KMS-11 (cell line): Measurements from ENCODE around the gene ABHD14A.

Experiments used
- H2AFZ ChIP-seq: fragments of 200-600 bp; sonication (generic); 2 replicates; pipeline ENCODE4 v1.6.1; 2016; ENCODE audit warnings: antibody characterized with exemption, mixed run types, low read depth
- H3K27ac ChIP-seq: fragments of 200-600 bp; sonication (generic); 2 replicates; pipeline ENCODE4 v1.6.1; 2016; ENCODE audit warnings: mild to moderate bottlenecking, mixed run types
- H3K27me3 ChIP-seq: fragments of 200-600 bp; sonication (generic); 2 replicates; pipeline ENCODE4 v1.6.1; 2017; ENCODE audit warnings: mild to moderate bottlenecking, low read depth, mixed run types, moderate library complexity; ENCODE audit not compliant: insufficient read depth
- H3K36me3 ChIP-seq: fragments of 200-600 bp; sonication (generic); 2 replicates; pipeline ENCODE4 v1.6.1; 2017; ENCODE audit warnings: mild to moderate bottlenecking, mixed run types; ENCODE audit not compliant: insufficient read depth
- H3K4me1 ChIP-seq: fragments of 200-600 bp; sonication (generic); 2 replicates; pipeline ENCODE4 v1.6.1; 2016; ENCODE audit warnings: mild to moderate bottlenecking, low read depth, mixed run types; ENCODE audit not compliant: poor library complexity, severe bottlenecking
- H3K4me2 ChIP-seq: fragments of 200-600 bp; sonication (generic); 2 replicates; pipeline ENCODE4 v1.7.0; 2016; ENCODE audit warnings: mild to moderate bottlenecking, mixed run types
- H3K4me3 ChIP-seq: fragments of 200-600 bp; sonication (generic); IDR thresholded peaks from 2 replicates; pipeline ENCODE4 v1.6.1; 2017; ENCODE audit warnings: low read depth, low read length, mixed read lengths; ENCODE audit not compliant: insufficient read depth
- H3K79me2 ChIP-seq: fragments of 200-600 bp; sonication (generic); 2 replicates; pipeline ENCODE4 v1.6.1; 2016; ENCODE audit warnings: low read depth, mixed run types; ENCODE audit not compliant: insufficient read depth
- H3K9ac ChIP-seq: fragments of 200-600 bp; sonication (generic); 2 replicates; pipeline ENCODE4 v1.6.1; 2016; ENCODE audit warnings: mild to moderate bottlenecking, mixed run types
- H4K20me1 ChIP-seq: fragments of 200-600 bp; sonication (generic); 2 replicates; pipeline ENCODE4 v1.6.1; 2016; ENCODE audit warnings: mild to moderate bottlenecking, mixed run types; ENCODE audit not compliant: insufficient read depth
- TF ChIP-seq, protein P1 (sequence below): fragments of 200-600 bp; sonication (generic); conservative IDR thresholded peaks from 2 replicates; pipeline ENCODE4 v1.6.1; 2017; ENCODE audit warnings: low read depth, mild to moderate bottlenecking, antibody characterized with exemption, low read length, moderate library complexity, mixed read lengths

ABHD14A gene

DNA sequence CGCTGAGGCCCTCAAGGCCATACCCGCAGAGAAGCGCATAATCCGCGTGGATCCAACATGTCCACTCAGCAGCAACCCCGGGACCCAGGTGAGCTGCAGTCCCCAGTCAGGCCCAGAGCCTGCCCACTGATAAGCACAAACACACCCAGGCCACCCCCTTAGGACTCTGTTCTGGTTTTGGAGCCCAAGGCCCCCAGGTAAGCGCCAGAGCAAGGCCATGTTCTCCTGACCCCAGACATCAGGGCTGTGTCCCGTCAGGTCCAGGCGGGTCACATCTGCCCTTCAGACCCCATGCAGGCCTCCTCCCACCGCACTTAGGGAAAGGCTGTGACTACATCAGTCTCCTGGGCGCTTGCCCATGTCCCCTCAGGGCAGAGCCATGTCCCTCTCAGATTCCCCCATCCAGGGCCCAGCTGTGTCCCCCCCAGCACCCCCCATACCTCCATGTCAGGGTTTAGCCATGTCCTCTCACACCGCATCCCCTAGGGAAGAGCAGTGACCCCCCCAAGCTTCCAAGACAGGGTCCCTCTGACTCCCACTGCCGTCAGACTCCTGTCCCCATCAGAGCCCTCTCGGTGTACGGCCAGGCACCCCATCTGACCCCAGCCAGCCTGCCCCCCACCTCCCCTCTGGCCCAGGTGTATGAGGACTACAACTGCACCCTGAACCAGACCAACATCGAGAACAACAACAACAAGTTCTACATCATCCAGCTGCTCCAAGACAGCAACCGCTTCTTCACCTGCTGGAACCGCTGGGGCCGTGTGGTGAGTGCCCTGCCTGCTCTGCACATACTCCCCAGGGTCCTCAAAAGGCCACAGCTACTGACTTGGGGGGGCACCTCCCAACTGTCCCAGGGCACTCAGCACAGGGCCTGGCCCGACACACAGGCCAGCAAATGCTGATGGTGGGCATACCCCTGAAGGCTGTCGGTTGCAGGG is 31.1 kb upstream of the ABHD14A start:
- Histone ChIP-seq H3K9ac (no peak overlapping the region), H3K4me1 (peaks cover 4% of the 10 kb centered on the region), H3K4me3 (no peak overlapping the region), H3K79me2 (peaks cover 23% of the 10 kb centered on the region), H3K4me2 (no peak overlapping the region), H3K27me3 (no peaks in the 10 kb centered on the region), H3K27ac (no peak overlapping the region), H4K20me1 (no peaks in the 10 kb centered on the region), H3K36me3 (no peaks in the 10 kb centered on the region), H2AFZ (no peak overlapping the region)
- TF ChIP-seq, protein P1, sequence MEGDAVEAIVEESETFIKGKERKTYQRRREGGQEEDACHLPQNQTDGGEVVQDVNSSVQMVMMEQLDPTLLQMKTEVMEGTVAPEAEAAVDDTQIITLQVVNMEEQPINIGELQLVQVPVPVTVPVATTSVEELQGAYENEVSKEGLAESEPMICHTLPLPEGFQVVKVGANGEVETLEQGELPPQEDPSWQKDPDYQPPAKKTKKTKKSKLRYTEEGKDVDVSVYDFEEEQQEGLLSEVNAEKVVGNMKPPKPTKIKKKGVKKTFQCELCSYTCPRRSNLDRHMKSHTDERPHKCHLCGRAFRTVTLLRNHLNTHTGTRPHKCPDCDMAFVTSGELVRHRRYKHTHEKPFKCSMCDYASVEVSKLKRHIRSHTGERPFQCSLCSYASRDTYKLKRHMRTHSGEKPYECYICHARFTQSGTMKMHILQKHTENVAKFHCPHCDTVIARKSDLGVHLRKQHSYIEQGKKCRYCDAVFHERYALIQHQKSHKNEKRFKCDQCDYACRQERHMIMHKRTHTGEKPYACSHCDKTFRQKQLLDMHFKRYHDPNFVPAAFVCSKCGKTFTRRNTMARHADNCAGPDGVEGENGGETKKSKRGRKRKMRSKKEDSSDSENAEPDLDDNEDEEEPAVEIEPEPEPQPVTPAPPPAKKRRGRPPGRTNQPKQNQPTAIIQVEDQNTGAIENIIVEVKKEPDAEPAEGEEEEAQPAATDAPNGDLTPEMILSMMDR: no peak

- H3K27ac ChIP-seq: no peak overlapping the region
- TF ChIP-seq, protein P1: no peak
- no peak overlapping the region for H3K4me2 ChIP-seq
Observed at GRCh38 chr3:51944451-51945021, 30.3 kb upstream of the ABHD14A start.

DNA sequence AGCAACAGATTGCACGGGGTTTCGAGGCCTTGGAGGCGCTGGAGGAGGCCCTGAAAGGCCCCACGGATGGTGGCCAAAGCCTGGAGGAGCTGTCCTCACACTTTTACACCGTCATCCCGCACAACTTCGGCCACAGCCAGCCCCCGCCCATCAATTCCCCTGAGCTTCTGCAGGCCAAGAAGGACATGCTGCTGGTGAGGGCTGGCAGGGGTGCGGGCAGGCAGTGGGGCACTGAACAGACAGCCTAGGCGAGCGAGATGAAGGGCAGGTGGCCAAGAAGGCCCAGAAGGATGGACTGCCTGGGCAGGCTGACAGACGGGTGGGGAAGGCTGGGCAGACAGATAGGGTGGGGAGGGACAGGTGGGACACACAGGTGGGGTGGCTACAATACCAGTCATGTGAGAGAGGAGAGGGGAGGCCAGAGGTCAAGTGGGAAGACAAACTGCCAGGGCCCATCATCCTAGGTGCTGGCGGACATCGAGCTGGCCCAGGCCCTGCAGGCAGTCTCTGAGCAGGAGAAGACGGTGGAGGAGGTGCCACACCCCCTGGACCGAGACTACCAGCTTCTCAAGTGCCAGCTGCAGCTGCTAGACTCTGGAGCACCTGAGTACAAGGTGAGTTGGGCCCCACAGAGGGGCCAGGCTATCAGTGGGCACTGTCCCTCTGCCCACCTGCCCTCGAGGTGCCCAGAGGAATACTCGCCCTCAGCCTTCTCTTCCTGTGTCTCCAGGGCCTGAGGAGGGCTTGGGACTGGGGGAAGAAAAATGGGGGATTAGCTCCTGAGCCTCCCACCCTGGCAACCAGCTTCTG is 29.6 kb upstream of the ABHD14A start:
- H2AFZ ChIP-seq: no peak overlapping the region
- H4K20me1 ChIP-seq: no peaks in the 10 kb centered on the region
- peaks cover 13% of the 10 kb centered on the region for H3K79me2 ChIP-seq
- no peak overlapping the region for H3K4me3 ChIP-seq
- no peak overlapping the region for H3K27ac ChIP-seq
- no peak overlapping the region for H3K9ac ChIP-seq
- H3K4me1 ChIP-seq: no peaks in the 10 kb centered on the region
- no peaks in the 10 kb centered on the region for H3K36me3 ChIP-seq
- no peaks in the 10 kb centered on the region for H3K27me3 ChIP-seq
- H3K4me2 ChIP-seq: no peak overlapping the region
- TF ChIP-seq, protein P1: no peak

More at GRCh38 chr3:51944451-51945021, 30.3 kb upstream of the ABHD14A start:
- peaks cover 20% of the 10 kb centered on the region for H3K79me2 ChIP-seq
- H3K4me3 ChIP-seq: no peak overlapping the region
- H2AFZ ChIP-seq: no peak overlapping the region
- H3K9ac ChIP-seq: no peak overlapping the region
- no peaks in the 10 kb centered on the region for H3K27me3 ChIP-seq
- no peaks in the 10 kb centered on the region for H4K20me1 ChIP-seq
- no peaks in the 10 kb centered on the region for H3K36me3 ChIP-seq
- peaks cover 4% of the 10 kb centered on the region for H3K4me1 ChIP-seq

GRCh38 chr3:51945926-51946705 is 28.7 kb upstream of the ABHD14A start:
- TF ChIP-seq, protein P1: no peak
- Histone ChIP-seq H3K79me2 (peaks cover 4% of the 10 kb centered on the region), H3K4me2 (no peak overlapping the region)

More at GRCh38 chr3:51945926-51946705, 28.7 kb upstream of the ABHD14A start:
- no peaks in the 10 kb centered on the region for H4K20me1 ChIP-seq
- no peaks in the 10 kb centered on the region for H3K27me3 ChIP-seq
- no peak overlapping the region for H3K27ac ChIP-seq
- no peak overlapping the region for H2AFZ ChIP-seq
- H3K4me1 ChIP-seq: no peaks in the 10 kb centered on the region
- no peaks in the 10 kb centered on the region for H3K36me3 ChIP-seq
- no peak overlapping the region for H3K4me3 ChIP-seq
- H3K9ac ChIP-seq: no peak overlapping the region
